GM21390 (cell line): ENCODE results near the gene WASF3.

Experiments
- ATAC-seq: cut with Tn5 transposase; IDR thresholded peaks from one replicate; pipeline ENCODE4 v1.9.1; 2021; ENCODE audit not compliant: unreplicated experiment

The WASF3 gene

DNA sequence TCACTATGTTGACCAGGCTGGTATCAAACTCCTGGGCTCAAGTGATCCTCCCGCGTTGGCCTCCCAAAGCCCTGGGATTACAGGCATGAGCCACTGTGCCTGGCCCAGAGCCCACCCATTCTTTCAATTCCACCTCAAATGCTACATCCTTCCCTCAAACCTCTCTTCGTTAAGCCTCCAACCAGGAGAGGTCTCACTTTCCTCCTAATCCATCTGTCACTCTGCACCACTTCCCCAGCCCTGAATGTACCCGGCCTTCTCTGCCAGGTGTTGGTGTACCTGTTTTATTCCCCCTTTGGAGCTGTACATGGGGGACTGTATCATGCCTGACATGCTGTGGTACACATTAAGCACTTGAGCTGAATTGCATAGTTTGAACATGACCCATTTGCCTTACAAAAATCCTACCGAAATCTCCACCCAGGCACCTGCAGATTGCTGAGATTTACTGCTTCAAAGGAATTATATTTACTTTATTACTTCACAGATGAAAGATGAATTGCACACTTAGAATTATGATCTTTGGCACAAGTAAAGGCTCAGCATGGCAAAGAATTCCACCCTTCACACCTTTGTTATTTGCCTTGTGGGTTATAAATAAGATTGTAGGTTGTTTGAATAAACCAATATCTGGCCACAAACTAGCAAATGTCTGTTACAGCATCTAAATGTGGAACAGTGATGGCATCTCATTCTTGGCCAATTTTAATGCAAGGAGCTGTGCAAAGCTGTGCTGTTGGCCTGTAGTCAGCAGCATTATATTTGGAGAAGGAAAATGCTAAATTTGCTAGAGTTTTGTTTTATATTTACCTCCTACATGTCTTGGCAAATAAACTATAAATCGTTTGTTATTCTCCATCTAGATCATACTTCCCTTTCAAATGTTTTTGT lies 15.6 kb upstream of the WASF3 start:
- no peak for ATAC-seq

DNA sequence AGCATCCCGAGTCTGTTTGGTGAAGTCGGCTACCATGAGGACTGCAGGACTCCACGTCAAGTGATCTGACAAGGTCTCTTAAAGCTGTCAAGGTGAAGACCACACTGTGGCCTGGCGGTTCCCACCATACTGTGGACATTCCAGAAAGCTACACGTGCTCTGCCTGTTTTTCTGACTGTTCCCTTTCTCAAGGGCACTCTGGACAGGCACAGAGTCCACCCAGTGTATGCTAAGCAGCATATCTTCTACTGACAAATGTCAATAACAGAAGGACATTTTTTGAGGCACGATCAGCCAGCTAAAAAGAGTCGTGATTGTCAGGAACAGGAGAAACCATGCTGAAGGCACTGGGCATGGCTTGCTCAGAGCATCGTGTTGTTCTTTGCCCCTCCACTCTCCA lies 12.8 kb upstream of the WASF3 start:
- ATAC-seq, result no peak

DNA sequence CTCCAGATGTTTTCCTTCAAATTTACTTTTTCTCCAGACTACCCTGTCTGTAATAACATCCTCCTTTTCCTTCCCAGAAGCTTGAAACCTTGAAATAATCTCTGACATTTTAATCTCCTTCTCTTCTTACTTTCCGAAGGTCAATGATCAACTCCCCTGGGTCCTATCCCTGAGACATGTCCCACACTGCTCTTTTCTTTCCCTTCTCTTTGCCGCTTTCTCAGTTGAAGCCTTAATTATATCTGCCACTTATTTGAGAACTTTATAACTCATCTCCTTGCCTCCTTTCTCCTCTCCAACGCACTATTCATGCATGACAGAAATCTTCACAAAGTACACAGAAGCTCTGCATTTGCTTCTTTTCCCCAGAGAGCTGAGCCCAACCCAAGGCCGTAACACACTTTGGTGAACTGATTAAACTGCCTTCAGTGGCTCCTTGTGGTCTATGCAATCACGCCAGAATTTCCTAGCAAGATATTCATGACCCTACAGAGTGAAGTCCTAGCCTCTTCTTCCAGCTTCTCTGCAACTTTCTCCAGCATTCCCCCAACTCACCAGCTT lies 9.2 kb upstream of the WASF3 start:
- no peak for ATAC-seq

DNA sequence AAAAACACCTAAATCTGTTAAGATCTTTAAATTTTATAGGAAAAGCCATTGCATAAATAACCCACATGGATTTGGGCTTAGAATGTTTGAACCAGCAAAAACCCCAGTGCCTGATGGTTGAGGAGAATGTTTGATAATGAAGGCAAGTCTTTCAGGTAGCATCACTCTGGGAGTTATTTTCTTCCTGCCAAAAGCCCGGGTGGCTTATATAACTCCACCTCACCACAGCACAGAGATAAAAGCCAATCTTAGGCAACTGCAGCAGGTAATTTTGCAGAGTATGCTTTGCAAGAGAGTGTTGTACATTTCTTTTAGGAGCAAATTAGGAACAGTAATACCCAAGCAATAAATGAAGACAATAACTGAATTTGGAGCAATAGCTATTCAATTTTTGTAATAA lies 7.8 kb upstream of the WASF3 start:
- ATAC-seq, result no peak

DNA sequence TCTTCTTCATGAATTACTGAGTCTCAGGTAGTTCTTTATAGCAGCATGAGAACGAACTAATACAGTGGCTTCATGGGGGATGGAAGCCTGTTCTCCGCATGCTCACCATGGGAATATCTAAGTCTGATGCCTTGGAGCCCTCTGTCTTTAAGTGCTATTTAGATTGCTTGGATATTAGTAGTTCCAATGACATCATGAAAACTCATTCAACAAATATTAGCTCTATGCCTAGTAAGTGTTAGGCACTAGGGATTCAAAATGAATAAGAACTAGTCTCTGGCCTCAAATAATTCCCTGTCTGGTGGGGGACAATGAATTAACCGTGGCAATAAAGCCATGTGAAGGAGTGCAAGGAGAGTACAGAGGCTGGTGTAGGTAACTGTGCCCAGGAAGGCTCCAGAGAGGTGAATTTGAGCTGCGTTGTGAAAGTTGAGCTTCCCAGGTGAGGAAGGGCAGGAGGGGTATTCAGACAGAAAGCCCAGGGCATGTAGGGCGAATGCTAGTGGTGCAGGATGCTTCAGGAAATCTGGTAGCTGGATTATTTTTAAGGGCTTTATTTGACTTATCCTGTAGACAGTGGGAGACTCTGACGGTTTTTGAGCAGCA lies 6.1 kb upstream of the WASF3 start:
- ATAC-seq, result no peak

DNA sequence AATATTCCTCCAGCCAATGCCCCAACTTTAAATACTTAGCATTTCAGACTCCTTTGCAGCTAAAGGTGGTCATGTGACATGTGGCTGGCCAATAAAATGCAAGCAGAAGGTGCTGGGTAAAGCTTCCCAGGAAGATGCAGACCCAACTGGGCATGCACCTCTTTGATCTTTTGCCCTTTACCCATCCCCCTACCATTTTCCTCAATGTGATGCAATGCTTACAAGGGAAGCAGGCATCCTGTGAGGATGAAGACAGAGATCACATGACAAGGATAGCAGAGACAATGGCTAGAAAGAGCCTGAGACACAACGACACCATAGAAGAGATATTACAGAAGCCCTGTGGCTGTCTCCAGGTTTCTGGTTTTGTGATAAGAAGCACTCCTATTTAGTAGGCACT lies 2.1 kb upstream of the WASF3 start:
- ATAC-seq, result no peak

DNA sequence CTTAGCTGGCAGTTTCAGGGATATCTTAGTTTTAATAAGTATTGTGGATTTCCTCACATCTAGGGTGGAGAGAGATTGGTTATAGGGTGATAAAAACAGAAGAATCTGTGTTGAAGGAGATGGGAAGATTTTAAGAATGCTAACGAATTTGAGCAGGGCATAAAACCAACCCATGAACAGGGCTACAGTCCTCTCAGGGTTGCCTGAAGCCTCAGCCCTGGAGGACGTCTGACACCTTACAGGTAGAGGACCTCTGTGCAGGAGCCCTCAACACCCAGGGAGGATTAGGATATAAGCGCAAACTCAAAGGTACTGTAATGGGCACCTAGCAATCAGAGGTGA lies 461 bp upstream of the WASF3 start:
- no peak for ATAC-seq

DNA sequence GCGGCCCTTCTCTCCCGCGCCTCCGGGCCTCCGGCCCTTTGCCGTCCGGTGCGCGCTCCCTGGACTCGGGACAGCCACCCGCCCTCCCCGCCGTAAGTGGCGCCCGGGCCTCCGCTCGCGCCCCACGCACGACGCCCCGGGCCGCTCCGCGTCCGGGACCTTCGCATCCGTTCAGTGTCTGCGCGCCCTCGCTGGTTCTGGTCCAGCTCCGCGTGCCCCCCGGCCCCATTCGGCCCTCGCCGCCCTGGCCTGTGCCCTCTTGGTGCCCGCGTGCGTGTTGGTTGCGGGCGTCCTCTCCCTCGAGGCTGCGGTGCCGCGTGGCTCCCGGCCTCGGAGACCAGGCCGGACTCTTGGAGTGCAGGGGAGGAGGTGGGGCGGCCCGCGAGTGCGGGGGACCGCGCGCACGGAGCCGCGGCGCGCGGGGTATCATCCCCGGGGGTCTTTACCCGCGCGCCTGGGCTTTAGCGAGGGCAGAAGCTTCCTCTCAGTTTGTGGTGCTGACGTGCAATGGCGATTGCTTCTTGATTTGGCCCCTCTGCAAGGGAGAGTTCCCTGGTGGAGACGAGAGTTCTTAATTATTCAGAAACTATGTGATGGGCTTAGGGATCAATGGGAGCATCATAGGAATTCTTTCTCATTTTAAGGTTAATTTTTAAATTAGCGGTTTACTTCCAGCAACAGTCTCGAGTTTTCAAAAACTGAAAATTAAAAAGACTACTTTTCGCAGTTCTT lies 757 bp downstream of the WASF3 start:
- ATAC-seq, result no peak

DNA sequence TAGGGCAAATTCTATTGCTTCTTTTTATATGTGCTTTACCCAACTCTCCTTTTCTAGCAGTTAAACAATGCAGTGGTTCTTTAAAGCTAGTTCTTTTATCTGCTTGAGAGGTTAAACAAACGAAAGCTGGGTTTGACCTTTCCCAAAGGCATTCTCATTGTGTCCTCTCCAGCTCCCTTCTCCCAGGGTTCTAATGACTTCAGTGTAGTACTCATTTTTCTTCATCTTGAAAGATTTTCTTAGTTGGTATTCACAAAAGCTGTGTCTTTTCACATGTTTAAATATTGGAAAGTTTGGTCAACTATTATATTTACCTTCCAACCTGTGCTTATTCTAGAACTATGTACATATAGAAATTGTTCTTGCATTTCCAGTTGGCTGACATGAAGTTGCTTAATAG lies 1.5 kb downstream of the WASF3 start:
- no peak for ATAC-seq

DNA sequence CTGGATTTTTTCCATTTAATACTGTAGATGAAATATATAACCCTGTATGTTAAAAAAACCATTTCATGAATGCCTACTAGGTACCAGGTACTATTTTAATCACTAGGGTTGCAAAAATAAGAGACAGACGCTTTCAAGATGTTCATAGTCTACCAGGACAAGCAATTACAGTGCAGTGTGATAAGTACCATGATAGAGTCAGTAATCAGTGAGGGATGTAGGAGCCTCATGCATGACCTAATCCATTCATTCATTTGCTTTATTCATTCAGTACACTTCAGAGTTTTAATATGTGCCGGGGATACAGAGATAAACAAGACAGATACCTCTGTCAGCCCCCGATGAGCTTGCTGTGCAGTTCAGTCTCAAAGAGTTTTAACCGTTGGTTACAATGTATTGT lies 3.0 kb downstream of the WASF3 start:
- ATAC-seq, result no peak

DNA sequence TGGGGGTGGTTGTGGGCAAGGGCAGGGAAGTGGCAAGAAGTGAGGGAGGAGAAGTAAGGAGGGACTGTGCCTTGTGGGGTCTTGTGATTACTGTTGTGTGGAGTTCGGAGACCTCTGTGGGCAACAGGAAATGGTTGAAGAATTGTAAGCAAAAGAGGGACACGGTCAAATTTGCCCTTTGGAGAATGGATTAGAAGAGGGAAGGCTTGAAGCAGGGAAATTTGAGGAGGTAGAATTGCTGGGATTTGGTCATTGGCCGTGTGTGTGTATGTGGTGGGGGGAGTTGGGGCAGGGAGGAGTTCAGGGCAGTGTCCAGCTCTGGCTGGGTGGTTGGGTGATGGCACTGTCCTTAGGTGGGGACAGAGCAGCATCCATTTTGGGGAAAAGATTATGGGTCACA lies 3.6 kb downstream of the WASF3 start:
- ATAC-seq, result no peak

DNA sequence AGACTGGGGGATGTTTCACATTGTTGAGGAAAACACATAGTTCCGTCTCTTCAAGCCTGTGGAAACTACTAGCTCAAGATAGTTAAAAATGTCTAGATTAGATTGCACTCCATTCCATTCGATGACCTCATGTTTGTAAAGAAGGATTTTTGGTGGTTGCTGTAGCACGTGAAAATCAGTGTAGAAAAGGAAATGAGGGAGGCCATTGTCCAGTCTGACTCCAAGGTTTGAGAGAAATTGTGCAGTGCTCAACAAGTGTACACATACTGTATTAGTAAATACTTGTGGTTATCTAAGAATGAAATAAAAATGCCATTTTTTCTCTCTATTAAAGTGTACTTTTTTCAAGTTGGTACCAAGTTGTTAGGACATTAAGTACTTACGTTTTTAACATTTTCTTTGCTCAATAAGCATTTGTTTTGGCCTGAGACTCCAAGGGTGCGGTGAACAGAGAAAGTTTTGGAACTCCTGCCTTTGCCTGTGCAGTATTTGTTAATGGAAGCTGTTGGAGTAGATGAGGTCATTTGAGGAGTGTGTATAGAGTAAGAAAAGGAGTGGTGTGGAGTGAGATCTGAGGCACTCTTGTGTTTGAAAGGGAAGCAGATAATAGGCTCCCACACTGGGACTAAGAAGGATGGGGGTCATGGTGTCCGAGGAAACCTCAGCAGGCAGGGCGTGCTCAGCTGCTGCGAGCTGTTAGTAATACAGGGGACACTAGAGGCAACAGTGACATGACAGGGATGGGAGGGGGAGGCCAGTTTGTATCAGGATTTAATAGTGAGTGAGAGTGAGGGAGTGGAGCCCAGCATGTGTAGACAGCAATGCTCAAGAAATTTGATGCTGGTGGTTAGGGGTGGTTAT lies 4.4 kb downstream of the WASF3 start:
- no peak for ATAC-seq

DNA sequence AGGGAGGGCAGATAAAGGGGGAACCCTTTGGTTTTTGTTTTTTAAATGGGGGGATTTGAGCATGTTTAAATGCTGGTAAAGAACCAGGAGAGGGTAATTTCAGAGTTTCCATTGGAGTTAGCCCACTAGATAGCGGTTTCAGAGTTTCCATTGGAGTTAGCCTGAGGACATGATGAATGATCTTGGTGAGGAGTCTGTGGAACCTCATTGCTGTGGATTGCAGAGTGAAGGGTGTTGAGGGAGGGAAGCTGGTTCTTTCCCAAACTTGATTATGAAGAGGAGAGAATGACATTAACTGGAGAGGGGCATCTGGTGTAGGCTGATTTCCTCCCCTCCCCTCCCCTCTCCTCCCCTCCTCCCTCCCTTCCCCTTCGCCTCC lies 5.0 kb downstream of the WASF3 start:
- no peak for ATAC-seq

DNA sequence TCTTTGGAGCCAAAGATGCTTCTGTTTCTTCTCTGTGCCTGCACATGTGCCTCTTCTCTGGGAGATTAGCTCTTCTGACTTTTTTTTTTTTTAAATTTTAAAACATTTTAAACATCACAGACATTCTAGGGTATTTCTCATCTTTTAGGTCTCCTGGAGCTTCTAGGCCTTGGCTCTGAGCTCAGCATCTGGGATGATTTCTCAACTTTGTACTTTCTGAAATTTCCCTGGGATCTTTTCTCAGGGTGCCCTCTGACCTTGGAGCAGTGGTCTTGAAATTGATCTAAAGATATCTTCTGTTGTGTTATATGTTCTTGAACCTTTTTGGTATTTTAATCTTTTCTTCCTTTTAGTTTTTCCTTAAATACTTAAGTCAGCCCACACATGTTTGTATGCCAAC lies 6.2 kb downstream of the WASF3 start:
- no peak for ATAC-seq

DNA sequence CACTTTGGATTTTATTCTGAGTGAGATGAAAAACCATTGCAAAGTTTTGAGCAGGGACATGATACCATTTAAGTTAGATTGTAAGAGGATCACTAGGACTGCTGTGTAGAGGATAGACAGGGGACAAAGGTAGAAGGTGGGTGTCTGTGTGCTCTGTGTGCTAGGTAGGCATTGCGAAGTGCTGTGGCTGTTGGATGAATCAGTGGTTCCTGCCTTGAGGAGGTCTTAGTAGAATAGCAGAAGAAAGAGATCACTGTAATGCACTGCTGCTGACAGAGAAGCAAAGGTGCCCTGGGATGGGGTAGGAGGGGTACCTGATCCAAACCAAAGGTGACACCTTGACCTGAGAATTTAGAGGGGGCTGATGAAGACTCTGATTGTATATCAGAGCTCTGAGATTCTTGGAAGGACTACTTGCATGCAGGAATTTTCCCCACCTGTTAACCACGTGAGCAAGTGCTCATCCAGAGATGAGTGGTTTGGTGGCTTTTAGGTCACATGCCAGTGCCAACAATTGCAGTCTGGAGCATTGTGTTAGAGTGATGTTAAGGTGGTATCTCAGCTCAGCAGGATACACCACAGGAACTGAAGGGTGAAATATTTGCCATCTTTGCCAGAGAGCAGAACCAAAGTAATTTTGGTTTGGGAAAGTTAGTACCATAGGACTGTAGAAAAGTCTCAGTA lies 10.8 kb downstream of the WASF3 start:
- no peak for ATAC-seq

DNA sequence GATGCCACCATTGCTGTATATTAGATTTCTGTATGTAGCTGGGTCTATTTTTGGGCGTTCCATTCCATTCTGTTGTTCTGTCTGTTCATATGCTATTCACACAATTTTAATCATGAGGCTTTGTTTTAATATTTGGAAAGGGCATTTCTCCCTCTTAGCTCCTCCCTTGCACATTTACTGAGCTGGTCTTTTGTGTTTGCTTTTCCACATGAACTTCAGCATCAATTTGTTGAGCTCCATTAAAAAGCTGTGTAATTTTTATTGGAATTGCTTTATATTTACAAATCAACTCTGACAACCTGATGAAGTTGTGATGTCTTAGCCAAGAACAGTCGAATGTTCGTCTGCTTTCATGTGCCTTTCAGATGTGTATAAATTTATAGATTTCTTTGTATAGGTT lies 14.0 kb downstream of the WASF3 start:
- no peak for ATAC-seq

DNA sequence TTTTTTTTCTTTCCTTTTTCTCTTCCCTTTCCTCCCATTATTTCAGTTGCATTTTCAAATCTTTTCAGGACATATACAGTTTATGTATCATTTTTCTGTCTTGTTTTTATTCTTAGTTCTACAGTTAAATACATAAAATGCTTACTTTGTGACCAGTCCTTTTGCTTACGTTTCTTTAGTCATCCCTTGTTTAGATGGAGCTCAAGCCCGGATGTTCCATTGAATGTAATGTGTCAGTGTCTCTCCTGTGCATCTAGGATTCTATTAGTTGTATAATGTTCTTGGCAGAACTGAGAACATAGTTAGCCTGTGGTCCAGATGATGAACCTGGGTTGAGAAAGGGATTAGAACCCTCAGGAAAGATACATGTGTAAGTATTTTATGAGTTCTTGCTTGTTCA lies 17.8 kb downstream of the WASF3 start:
- no peak for ATAC-seq

DNA sequence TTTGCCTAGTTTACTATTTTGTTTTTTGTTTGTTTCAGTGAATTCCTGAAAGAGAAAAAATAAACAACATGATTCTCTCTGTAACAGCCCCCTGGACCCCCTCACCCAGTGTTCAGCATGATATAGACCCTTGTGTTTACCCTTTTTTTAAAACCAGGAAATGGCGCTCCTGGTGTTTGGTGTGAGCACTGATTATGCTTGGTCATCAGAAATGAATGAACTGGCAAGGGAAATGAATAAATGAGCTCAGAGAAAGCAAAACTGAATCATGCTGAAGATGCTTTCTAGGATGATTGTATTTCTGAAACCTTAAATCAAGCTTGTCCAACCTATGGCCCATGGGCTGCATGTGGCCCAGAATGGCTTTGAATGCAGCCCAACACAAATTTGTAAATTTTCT lies 22.1 kb downstream of the WASF3 start:
- no peak for ATAC-seq

DNA sequence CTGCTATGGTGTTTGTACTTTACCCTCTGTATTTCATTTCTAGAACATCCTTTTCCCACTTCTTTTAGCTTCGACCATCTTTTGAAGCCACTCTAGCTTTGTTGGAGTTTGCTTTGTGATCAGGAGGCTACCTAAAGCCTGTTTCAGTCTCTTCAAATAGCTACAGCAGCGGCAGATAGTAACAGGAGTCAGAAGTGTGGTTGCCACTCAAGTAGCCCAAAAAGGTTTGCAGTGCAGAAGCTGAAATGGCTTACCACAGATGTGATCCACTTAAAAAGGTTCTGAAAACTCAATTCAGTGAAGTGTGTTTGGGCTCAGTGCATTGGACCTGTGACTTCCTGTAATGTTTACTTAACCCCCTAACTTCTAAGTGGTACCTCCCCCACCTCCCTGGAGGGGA lies 26.2 kb downstream of the WASF3 start:
- no peak for ATAC-seq

DNA sequence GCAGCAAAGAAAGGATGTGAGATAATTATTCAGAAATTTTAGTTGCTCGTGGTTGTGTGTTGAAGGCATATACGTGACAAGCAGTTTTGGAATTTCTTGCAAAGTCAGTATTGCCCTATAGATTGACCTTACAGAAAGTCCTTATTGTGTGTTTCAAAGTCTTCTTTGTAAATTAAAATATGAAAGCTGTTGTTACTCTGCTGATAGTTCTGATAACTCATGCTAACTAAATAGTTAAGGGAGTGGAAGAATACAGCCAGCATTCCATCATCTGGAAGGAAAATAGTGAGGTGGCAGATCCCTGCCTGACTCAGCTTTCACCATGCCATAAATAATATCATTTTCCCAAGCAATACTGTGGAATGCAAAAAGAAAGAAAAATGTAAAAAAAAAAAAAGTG lies 27.2 kb downstream of the WASF3 start:
- no peak for ATAC-seq
